ENCODE data around the gene ONECUT1. TPM values are rescaled to one million over a fixed set of nuclear protein-coding genes. Genes with fewer than 3 reads are reported as not detected.

ONECUT1 gene
- total and polyA plus RNA-seq, 12 donors = 0.06 to 0.18 TPM; not detected in 10

DNA sequence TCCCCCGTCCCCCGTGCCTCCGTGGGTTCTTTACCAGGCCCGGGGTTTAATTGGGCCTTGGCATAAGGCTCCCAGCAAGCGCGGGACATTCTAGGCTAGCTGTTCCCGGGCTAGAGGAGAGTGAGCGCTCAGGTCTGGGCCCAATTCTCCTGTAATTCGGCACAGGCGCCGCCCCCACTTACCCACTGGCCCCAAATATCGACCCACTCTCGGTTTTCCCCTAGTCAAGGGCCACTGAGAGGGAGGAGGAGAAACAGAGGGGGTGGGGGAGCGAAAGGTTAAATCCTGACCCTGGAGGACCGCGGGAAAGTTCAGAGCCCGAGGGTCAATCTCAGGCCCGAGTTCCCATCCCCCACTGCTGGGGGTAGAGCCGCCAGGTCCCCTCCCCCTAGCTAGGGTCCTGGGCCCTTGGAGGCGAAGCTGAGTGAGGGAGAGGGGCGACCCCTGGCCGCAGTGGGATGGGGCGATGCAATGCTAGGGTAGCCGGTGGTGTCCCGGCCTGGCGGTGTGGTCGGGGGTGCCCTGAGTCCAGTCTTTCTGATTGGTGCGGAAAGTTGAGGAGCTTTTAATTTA lies 8.5 kb upstream of the ONECUT1 start:
- TF ChIP-seq, protein P1, sequence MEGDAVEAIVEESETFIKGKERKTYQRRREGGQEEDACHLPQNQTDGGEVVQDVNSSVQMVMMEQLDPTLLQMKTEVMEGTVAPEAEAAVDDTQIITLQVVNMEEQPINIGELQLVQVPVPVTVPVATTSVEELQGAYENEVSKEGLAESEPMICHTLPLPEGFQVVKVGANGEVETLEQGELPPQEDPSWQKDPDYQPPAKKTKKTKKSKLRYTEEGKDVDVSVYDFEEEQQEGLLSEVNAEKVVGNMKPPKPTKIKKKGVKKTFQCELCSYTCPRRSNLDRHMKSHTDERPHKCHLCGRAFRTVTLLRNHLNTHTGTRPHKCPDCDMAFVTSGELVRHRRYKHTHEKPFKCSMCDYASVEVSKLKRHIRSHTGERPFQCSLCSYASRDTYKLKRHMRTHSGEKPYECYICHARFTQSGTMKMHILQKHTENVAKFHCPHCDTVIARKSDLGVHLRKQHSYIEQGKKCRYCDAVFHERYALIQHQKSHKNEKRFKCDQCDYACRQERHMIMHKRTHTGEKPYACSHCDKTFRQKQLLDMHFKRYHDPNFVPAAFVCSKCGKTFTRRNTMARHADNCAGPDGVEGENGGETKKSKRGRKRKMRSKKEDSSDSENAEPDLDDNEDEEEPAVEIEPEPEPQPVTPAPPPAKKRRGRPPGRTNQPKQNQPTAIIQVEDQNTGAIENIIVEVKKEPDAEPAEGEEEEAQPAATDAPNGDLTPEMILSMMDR (IDR thresholded peaks at IDR 0.05) = no peak
- TF ChIP-seq POLR2A (IDR thresholded peaks at IDR 0.05) = no peak
- Histone ChIP-seq H3K27ac (no peak overlapping the region), H3K4me1 (replicated peaks in 1 of 2) (no peaks in the 10 kb centered on the region), H3K4me3 (no peak overlapping the region), H3K36me3 (replicated peaks in 1 of 2) (no peaks in the 10 kb centered on the region), H3K27me3 (peaks cover 88% of the 10 kb centered on the region), H3K9me3 (replicated peaks in 1 of 3) (no peaks in the 10 kb centered on the region)
- no peak for DNase-seq
- intact Hi-C loops (cut with DNase I) = no loop called here
- 11 to 25% (median 14%) methylated on average over 12 to 28 of the region's 28 CpGs for WGBS, 4 donors

DNA sequence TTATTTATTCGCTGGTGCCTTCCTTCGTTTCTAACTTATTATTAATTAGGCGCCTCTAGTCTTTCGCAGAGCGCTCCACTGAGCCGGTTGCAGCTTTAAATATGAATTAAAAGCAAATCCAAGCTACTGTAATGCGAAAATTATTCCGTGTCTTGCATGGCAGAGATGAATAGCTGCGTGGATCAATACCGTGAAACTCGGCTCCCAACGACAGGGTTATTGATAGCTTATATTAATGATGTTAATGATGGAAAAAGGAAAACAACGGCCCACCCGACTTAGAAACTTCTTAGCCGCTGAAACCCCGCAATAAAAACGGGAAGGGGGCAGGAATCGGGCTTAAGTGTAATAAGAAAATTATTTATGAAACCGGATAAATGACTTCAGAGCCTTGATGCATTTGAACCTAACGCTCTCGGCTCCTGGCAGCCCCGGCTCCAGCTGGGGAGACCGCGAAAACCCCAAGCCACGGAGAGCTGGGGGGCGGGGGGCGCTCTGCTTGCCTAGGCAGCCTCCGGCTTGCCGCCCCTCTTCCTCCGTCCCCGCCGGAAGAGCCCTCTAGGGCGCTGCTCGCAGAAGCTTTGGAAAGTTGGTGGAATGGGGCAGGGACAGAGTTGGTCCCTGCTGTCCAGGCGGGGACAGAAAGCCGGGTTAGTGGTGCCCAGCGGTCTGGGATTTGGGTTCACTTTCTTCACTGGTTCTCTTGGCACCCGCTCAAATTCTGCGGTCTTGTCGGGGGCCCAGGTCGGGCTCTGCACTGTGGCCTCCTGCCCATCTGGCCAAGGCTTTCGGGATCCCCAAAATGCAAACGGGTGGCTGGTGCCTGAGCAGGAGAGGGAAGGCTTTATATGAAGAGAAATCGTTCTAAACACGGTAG lies 7.7 kb upstream of the ONECUT1 start:
- Histone ChIP-seq H3K4me3 (no peak overlapping the region), H3K4me1 (replicated peaks in 1 of 2) (no peaks in the 10 kb centered on the region), H3K36me3 (replicated peaks in 1 of 2) (no peaks in the 10 kb centered on the region), H3K27me3 (peaks cover 86% of the 10 kb centered on the region), H3K27ac (no peak overlapping the region), H3K9me3 (replicated peaks in 1 of 3) (no peaks in the 10 kb centered on the region)
- no peak for TF ChIP-seq POLR2A (IDR thresholded peaks at IDR 0.05)
- TF ChIP-seq, protein P1 (IDR thresholded peaks at IDR 0.05) = no peak
- WGBS, 4 donors = 5 to 10% (median 6%) methylated on average over 35 to 45 of the region's 45 CpGs
- DNase-seq = no peak
- intact Hi-C loops (cut with DNase I) = no loop called here

- Histone ChIP-seq H3K4me3 (no peak overlapping the region), H3K27me3 (peaks cover 85% of the 10 kb centered on the region), H3K36me3 (replicated peaks in 1 of 2) (no peaks in the 10 kb centered on the region), H3K27ac (no peak overlapping the region), H3K9me3 (replicated peaks in 1 of 3) (no peaks in the 10 kb centered on the region), H3K4me1 (replicated peaks in 1 of 2) (no peaks in the 10 kb centered on the region)
- 7 to 16% (median 9%) methylated on average over 8 of the region's 8 CpGs for WGBS, 4 donors
- TF ChIP-seq, protein P1 (IDR thresholded peaks at IDR 0.05) = no peak
- intact Hi-C loops (cut with DNase I) = no loop called here
- DNase-seq = no peak
Measured at GRCh38 chr15:52796753-52797520, 6.8 kb upstream of the ONECUT1 start.

DNA sequence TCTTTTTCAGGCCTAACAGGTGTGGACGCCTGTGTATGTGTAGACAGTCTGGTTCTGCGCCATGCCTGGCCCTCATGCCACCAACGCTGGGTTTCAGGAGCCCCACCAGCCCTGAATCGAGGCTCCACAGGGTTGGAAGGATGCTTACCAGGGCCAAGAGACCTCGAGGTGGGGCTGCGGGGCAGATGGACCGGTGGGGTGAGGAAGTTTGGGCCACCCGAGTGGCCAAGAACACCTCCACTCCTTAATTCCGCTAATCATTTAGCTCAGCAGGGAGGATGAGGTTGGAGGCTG lies 6.0 kb upstream of the ONECUT1 start:
- H3K4me3 ChIP-seq = no peak overlapping the region
- H3K4me1 ChIP-seq (replicated peaks in 1 of 2) = no peaks in the 10 kb centered on the region
- TF ChIP-seq POLR2A (IDR thresholded peaks at IDR 0.05) = no peak
- TF ChIP-seq, protein P1 (IDR thresholded peaks at IDR 0.05) = no peak
- no peak for DNase-seq
- H3K27ac ChIP-seq = no peak overlapping the region
- WGBS, 4 donors = 0 to 7% (median 4%) methylated on average over 5 to 9 of the region's 9 CpGs
- H3K9me3 ChIP-seq (replicated peaks in 1 of 3) = no peaks in the 10 kb centered on the region
- intact Hi-C loops (cut with DNase I) = no loop called here
- H3K36me3 ChIP-seq (replicated peaks in 1 of 2) = no peaks in the 10 kb centered on the region
- peaks cover 85% of the 10 kb centered on the region for H3K27me3 ChIP-seq
